Suprapubic skin (tissue), 4 donors: ENCODE data around the gene DCPS. TPM values are rescaled to one million over a fixed set of nuclear protein-coding genes. Genes with fewer than 3 reads are reported as not detected.
"Not testable (repeated sequence)": the region's sequence is repeated elsewhere in the genome, so short reads cannot be mapped to it uniquely, and the experiment has no call there.

ENCODE experiments used
- DNase-seq, 2 donors: peaks; one replicate each; pipeline ENCODE4 v3.0.0-alpha.2; 2019; ENCODE audit warnings: low spot score in 2 of 2
- H3K27ac ChIP-seq: fragments of 200-600 bp; sonication (generic); one replicate; pipeline ENCODE4 v1.5.1; 2019
- H3K27me3 ChIP-seq: fragments of 200-600 bp; sonication (generic); one replicate; pipeline ENCODE4 v1.5.1; 2019
- H3K36me3 ChIP-seq: fragments of 200-600 bp; sonication (generic); one replicate; pipeline ENCODE4 v1.5.1; 2019
- H3K4me1 ChIP-seq: fragments of 200-600 bp; sonication (generic); one replicate; pipeline ENCODE4 v1.5.1; 2019
- H3K4me3 ChIP-seq: fragments of 200-600 bp; sonication (generic); one replicate; pipeline ENCODE4 v1.5.1; 2019; ENCODE audit warnings: mild to moderate bottlenecking
- H3K9me3 ChIP-seq: fragments of 200-600 bp; sonication (generic); one replicate; pipeline ENCODE4 v1.5.1; 2019
- CTCF ChIP-seq, 2 donors: fragments of 200-600 bp in 1 of 2; fragments of 450-650 bp in 1 of 2; sonication (generic) in 1 of 2; IDR thresholded peaks; one replicate each; pipeline ENCODE4 v1.5.1; 2016 to 2019; ENCODE audit warnings: antibody characterized with exemption in 2 of 2, mild to moderate bottlenecking in 1 of 2, moderate library complexity in 1 of 2
- EP300 ChIP-seq: sonication (generic); formaldehyde crosslinking; IDR thresholded peaks from one replicate; pipeline ENCODE4 v1.6.1; 2017; ENCODE audit warnings: antibody characterized with exemption
- POLR2A ChIP-seq, 2 donors: fragments of 450-650 bp; IDR thresholded peaks; one replicate each; pipeline ENCODE4 v1.6.1; 2017; ENCODE audit warnings: antibody characterized with exemption in 2 of 2, mild to moderate bottlenecking in 2 of 2, moderate library complexity in 2 of 2
- POLR2AphosphoS5 ChIP-seq, 3 donors: sonication (generic); formaldehyde crosslinking; IDR thresholded peaks; one replicate each; pipeline ENCODE4 v1.6.1; 2017; ENCODE audit warnings: antibody characterized with exemption in 3 of 3
- WGBS: methylation state at CpG from one replicate; pipeline ENCODE4 v1.1.5; 2018; 5-methylcytosine and 5-hydroxymethylcytosine counted together
- total RNA-seq, 4 donors: library from RNA; depleted of rRNA; stranded (reverse); fragments of >200 nt; gene quantifications; one replicate each; pipeline ENCODE4 v1.1.0, GENCODE V29; 2016

DCPS gene
- total RNA-seq, 4 donors from 2014 or later = 15.4 to 19.1 (median 17.8) TPM

- Histone ChIP-seq H3K36me3 (no peaks in the 10 kb centered on the region), H3K9me3 (no peaks in the 10 kb centered on the region), H3K27ac (no peak overlapping the region), H3K4me3 (no peak overlapping the region), H3K27me3 (no peaks in the 10 kb centered on the region), H3K4me1 (peaks cover 65% of the 10 kb centered on the region)
- TF ChIP-seq POLR2A (IDR thresholded peaks at IDR 0.05) = no peak
- TF ChIP-seq EP300 = no peak
- TF ChIP-seq CTCF (IDR thresholded peaks at IDR 0.05) = no peak
- no peak for TF ChIP-seq POLR2AphosphoS5 (IDR thresholded peaks at IDR 0.05)
- 92% methylated on average over 5 of the region's 5 CpGs for WGBS
- DNase-seq = peak; percentile 51 to 65
Measured at GRCh38 chr11:126361400-126361799, 57.5 kb downstream of the DCPS start.

GRCh38 chr11:126362879-126363655, 59.2 kb downstream of the DCPS start:
- no peaks in the 10 kb centered on the region for H3K9me3 ChIP-seq
- TF ChIP-seq POLR2AphosphoS5 (IDR thresholded peaks at IDR 0.05) (no peak), POLR2A (IDR thresholded peaks at IDR 0.05) (no peak), EP300 (no peak), CTCF (IDR thresholded peaks at IDR 0.05) (no peak)
- no peak overlapping the region for H3K4me3 ChIP-seq
- peak; percentile 48 to 55 for DNase-seq
- H3K27me3 ChIP-seq = no peaks in the 10 kb centered on the region
- peaks cover 61% of the 10 kb centered on the region for H3K4me1 ChIP-seq
- 73% methylated on average over 9 of the region's 9 CpGs for WGBS
- no peaks in the 10 kb centered on the region for H3K36me3 ChIP-seq
- H3K27ac ChIP-seq = peak overlapping the region; percentile 4

GRCh38 chr11:126363706-126364248, 59.9 kb downstream of the DCPS start:
- H3K27me3 ChIP-seq = no peaks in the 10 kb centered on the region
- peak overlapping the region; percentile 4 for H3K27ac ChIP-seq
- H3K4me3 ChIP-seq = no peak overlapping the region
- no peak for TF ChIP-seq POLR2AphosphoS5 (IDR thresholded peaks at IDR 0.05)
- no peak for TF ChIP-seq POLR2A (IDR thresholded peaks at IDR 0.05)
- no peak for TF ChIP-seq EP300
- TF ChIP-seq CTCF (IDR thresholded peaks at IDR 0.05) = no peak
- H3K4me1 ChIP-seq = peaks cover 61% of the 10 kb centered on the region
- 80% methylated on average over 10 of the region's 10 CpGs for WGBS
- DNase-seq = peak in 1 of 2 donors; percentile 57
- no peaks in the 10 kb centered on the region for H3K36me3 ChIP-seq
- no peaks in the 10 kb centered on the region for H3K9me3 ChIP-seq

GRCh38 chr11:126364735-126365134, 60.9 kb downstream of the DCPS start:
- H3K27ac ChIP-seq, H3K9me3 ChIP-seq, H3K4me3 ChIP-seq, H3K36me3 ChIP-seq, H3K27me3 ChIP-seq: not testable (repeated sequence)
- H3K4me1 ChIP-seq = peaks cover 51% of the 10 kb centered on the region
- no CpG with 5 or more reads among the region's 9 CpGs for WGBS
- DNase-seq = peak in 1 of 2 donors; percentile 13

GRCh38 chr11:126365508-126365907, 61.6 kb downstream of the DCPS start:
- not testable (repeated sequence) for H3K27ac ChIP-seq, H3K27me3 ChIP-seq, H3K36me3 ChIP-seq, H3K9me3 ChIP-seq, H3K4me3 ChIP-seq, DNase-seq
- peaks cover 46% of the 10 kb centered on the region for H3K4me1 ChIP-seq
- WGBS = no CpG with 5 or more reads among the region's 5 CpGs

GRCh38 chr11:126366064-126366822, 62.4 kb downstream of the DCPS start:
- TF ChIP-seq EP300 (no peak), CTCF (IDR thresholded peaks at IDR 0.05) (no peak), POLR2AphosphoS5 (IDR thresholded peaks at IDR 0.05) (no peak), POLR2A (IDR thresholded peaks at IDR 0.05) (no peak)
- no peak overlapping the region for H3K4me3 ChIP-seq
- 35% methylated on average over 13 of the region's 19 CpGs for WGBS
- H3K27me3 ChIP-seq = no peaks in the 10 kb centered on the region
- H3K9me3 ChIP-seq = no peaks in the 10 kb centered on the region
- peak overlapping the region; percentile 38 for H3K27ac ChIP-seq
- no peaks in the 10 kb centered on the region for H3K36me3 ChIP-seq
- peaks cover 46% of the 10 kb centered on the region for H3K4me1 ChIP-seq
- peak in 1 of 2 donors; percentile 56 for DNase-seq

- H3K36me3 ChIP-seq, H3K9me3 ChIP-seq, H3K4me3 ChIP-seq, H3K27me3 ChIP-seq: not testable (repeated sequence)
- DNase-seq = peak in 1 of 2 donors; percentile 56
- 64% methylated on average over 11 of the region's 14 CpGs for WGBS
- peaks cover 46% of the 10 kb centered on the region for H3K4me1 ChIP-seq
- H3K27ac ChIP-seq = peak overlapping the region; percentile 38
Measured at GRCh38 chr11:126366823-126367654, 63.2 kb downstream of the DCPS start.

GRCh38 chr11:126367806-126368205, 63.9 kb downstream of the DCPS start:
- peaks cover 43% of the 10 kb centered on the region for H3K4me1 ChIP-seq
- peak in 1 of 2 donors; percentile 19 for DNase-seq
- not testable (repeated sequence) for H3K27me3 ChIP-seq, H3K36me3 ChIP-seq, H3K4me3 ChIP-seq, H3K9me3 ChIP-seq, H3K27ac ChIP-seq
- WGBS = 96% methylated on average over 5 of the region's 5 CpGs
